Pancreas (tissue), 10 donors: ENCODE results near the gene FAM163B. TPM values are rescaled to one million over a fixed set of nuclear protein-coding genes. Genes with fewer than 3 reads are reported as not detected.

ENCODE experiments used
- ATAC-seq, 4 donors: fragments of 200-7000 bp; cut with Tn5 transposase; one replicate each; pipeline versions ENCODE4 v1.8.0 to v1.9.1; 2020; ENCODE audit warnings: mild to moderate bottlenecking in 4 of 4, moderate library complexity in 4 of 4
- DNase-seq, 6 donors: peaks; one replicate each; pipeline ENCODE4 v3.0.0-alpha.2; 2020
- FAIRE-seq: peaks from 2 replicates; lab custom pipeline; 2012; peaks lifted over from hg19 to GRCh38; lab: Jason Lieb, UNC
- H3K27ac ChIP-seq, 4 donors: fragments of 200-600 bp; sonication (generic); 1 replicate in 3 of 4; 2 replicates in 1 of 4; pipeline versions ENCODE4 v1.5.0 to v1.8.0; 2020
- H3K27me3 ChIP-seq, 4 donors: fragments of 200-600 bp; one replicate each; pipeline ENCODE4 v1.8.0; 2021
- H3K36me3 ChIP-seq, 3 donors: fragments of 200-600 bp; sonication (generic) in 1 of 3; one replicate each; pipeline versions ENCODE4 v1.5.0 to v1.8.0; 2020 to 2021
- H3K4me1 ChIP-seq, 3 donors: fragments of 200-600 bp; one replicate each; pipeline ENCODE4 v1.8.0; 2021
- H3K4me3 ChIP-seq, 4 donors: fragments of 200-600 bp; sonication (generic) in 2 of 4; one replicate each; pipeline versions ENCODE4 v1.5.0 to v1.8.0; 2020 to 2021
- H3K9me3 ChIP-seq, 4 donors: fragments of 200-600 bp; one replicate each; pipeline ENCODE4 v1.8.0; 2021
- WGBS, 2 donors: extraction: QIAGEN DNeasy Blood & Tissue Kit; methylation state at CpG; one replicate each; pipeline ENCODE4 v1.1.7; 2013; 5-methylcytosine and 5-hydroxymethylcytosine counted together
- intact Hi-C, 3 donors: fragments of 100-400 bp; cut with DNase I; formaldehyde crosslinking; loops; one replicate each; pipeline versions ENCODE4 v1.11.1 to v1.14.2; 2022
- polyA plus RNA-seq, 2 donors: library from polyadenylated mRNA; stranded (reverse); fragments of 200-250 nt; gene quantifications; one replicate each; pipeline ENCODE4 v1.2.3, GENCODE V29; 2013
- total RNA-seq, 6 donors: library from RNA; stranded (reverse); fragmentation: NEBNext Ultra II Directional in 4 of 6; extraction: Animal tissue kit (Norgen Biotek cat#: 25700) in 4 of 6; gene quantifications; one replicate each; pipeline versions ENCODE4 v1.2.1 to v1.2.4, GENCODE V29; 2021 to 2023
- TF ChIP-seq, protein P1 (sequence below), 4 donors: fragments of 200-600 bp; sonication (generic) in 3 of 4; IDR thresholded peaks; one replicate each; pipeline versions ENCODE4 v1.5.0 to v1.8.0; 2021; ENCODE audit warnings: antibody characterized with exemption in 4 of 4
- donor health status: healthy with polysubstance abuse.
- donor health status: DM: no; HTN: no; CAD: no; lungs with moderate emphysema.
- donor health status: DM: no; HTN: no; CAD: no.
- donor health status: control.
- donor health status: control.
- donor health status: Bipolar disorder and iron deficiency.
- donor health status: DM: yes; HTN: yes; CAD: no.
- donor health status: DM: no; HTN: no; CAD: no.
- donor health status: DM: no; HTN: no; CAD: no.
- donor health status: DM: yes; HTN: yes; CAD: no.

FAM163B gene
- total and polyA plus RNA-seq, 8 donors = not detected

DNA sequence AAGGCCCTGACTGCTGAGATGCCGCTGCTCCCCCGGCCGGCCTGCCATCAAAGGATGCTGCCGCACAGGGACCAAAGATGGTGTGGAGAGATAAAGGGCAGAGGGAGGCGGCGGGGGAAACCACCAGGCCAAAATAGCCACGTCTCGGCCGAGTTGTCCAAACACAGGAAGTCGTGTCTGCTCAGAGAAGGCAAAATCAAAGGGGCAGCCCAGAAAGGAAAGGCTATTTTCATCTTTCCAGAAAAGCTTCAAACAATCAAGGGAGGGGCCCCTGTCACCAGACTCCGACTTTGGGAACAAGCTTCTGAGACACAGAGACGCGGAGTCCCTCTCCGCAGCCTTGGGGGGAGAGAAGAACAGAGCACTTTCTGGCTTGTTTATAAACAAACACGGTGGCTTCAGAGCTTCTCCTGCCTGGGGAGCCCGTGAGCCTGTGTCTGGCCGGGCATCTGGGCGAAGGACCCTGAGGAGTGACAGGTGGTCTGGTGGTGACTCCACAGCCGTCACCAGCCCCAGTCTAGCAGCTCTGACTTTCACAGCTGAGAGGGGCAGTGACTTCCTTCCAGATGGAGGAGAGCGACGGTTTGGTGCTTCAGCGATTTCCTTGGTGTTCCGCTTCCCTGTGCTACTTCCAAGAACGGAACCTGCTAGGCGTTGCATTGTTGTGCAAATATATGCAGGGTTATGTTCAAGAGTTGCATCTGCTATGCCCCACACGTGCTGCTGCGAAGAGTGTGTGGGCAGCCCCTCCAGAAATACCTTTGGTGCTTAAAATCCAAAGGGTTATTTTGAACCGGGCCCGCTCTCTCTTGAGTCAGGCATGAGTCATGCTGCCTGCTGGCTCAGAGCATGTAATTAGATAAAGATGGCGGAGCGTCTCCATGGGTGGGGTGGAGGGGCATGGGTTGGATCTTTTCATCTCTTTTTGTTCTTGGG, 50.7 kb downstream of the FAM163B start:
- no peaks in the 10 kb centered on the region for H3K4me1 ChIP-seq
- TF ChIP-seq, protein P1, sequence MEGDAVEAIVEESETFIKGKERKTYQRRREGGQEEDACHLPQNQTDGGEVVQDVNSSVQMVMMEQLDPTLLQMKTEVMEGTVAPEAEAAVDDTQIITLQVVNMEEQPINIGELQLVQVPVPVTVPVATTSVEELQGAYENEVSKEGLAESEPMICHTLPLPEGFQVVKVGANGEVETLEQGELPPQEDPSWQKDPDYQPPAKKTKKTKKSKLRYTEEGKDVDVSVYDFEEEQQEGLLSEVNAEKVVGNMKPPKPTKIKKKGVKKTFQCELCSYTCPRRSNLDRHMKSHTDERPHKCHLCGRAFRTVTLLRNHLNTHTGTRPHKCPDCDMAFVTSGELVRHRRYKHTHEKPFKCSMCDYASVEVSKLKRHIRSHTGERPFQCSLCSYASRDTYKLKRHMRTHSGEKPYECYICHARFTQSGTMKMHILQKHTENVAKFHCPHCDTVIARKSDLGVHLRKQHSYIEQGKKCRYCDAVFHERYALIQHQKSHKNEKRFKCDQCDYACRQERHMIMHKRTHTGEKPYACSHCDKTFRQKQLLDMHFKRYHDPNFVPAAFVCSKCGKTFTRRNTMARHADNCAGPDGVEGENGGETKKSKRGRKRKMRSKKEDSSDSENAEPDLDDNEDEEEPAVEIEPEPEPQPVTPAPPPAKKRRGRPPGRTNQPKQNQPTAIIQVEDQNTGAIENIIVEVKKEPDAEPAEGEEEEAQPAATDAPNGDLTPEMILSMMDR (IDR thresholded peaks at IDR 0.05) = no peak
- ATAC-seq = peak in 3 of 4 donors; percentile 15 to 50 (median 26)

GRCh38 chr9:133557581-133557980, 51.6 kb downstream of the FAM163B start:
- Histone ChIP-seq H3K9me3 (no peaks in the 10 kb centered on the region), H3K4me3 (no peak overlapping the region), H3K36me3 (no peaks in the 10 kb centered on the region), H3K27me3 (no peaks in the 10 kb centered on the region), H3K4me1 (no peaks in the 10 kb centered on the region), H3K27ac (no peak overlapping the region)
- no peak for FAIRE-seq
- 97% methylated on average over 9 of the region's 9 CpGs for WGBS, 2 donors
- no peak for DNase-seq
- intact Hi-C loops = no loop called here
- TF ChIP-seq, protein P1 (IDR thresholded peaks at IDR 0.05) = no peak
- no peak for ATAC-seq

More for the DNA sequence above, 50.7 kb downstream of the FAM163B start:
- H3K27ac ChIP-seq = peak overlapping the region in 2 of 4 donors; percentile 9 to 27
- WGBS, 2 donors = 74 to 76% methylated on average over 31 of the region's 31 CpGs
- no peaks in the 10 kb centered on the region for H3K27me3 ChIP-seq
- FAIRE-seq (no peak), DNase-seq (no peak)
- intact Hi-C loops = no loop called here
- no peaks in the 10 kb centered on the region for H3K9me3 ChIP-seq
- H3K4me3 ChIP-seq = no peak overlapping the region
- no peaks in the 10 kb centered on the region for H3K36me3 ChIP-seq

- Histone ChIP-seq H3K36me3 (no peaks in the 10 kb centered on the region), H3K27ac (no peak overlapping the region), H3K9me3 (no peaks in the 10 kb centered on the region), H3K27me3 (no peaks in the 10 kb centered on the region), H3K4me1 (no peaks in the 10 kb centered on the region), H3K4me3 (no peak overlapping the region)
- 82 to 85% methylated on average over 5 of the region's 5 CpGs for WGBS, 2 donors
- intact Hi-C loops = no loop called here
- TF ChIP-seq, protein P1 (IDR thresholded peaks at IDR 0.05) = no peak
- ATAC-seq = no peak
- no peak for DNase-seq
- FAIRE-seq = no peak
Observed at GRCh38 chr9:133556354-133556753, 52.8 kb downstream of the FAM163B start.

DNA sequence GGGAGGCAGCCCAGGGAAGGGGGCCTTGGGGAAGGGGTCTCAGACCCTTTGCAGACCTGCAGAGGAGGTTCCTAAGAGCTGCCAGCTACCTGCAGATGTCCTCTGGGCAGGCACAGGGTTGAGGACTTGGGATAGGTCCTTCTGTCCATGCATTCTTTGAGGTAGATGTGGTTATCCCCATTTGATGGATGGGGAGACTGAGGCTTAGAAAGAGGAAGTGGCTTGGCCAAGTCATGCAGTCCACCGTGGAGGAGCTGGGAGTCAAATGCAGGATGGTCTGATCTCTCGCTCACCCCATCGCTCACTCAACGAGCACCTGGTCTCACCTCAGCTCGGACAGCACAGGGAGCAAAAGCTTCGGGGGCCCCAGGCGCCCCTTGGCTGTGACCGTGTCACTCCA, 54.5 kb downstream of the FAM163B start:
- TF ChIP-seq, protein P1 (IDR thresholded peaks at IDR 0.05) = no peak
- Histone ChIP-seq H3K27ac (no peak overlapping the region), H3K4me3 (no peak overlapping the region), H3K4me1 (no peaks in the 10 kb centered on the region), H3K9me3 (no peaks in the 10 kb centered on the region), H3K27me3 (no peaks in the 10 kb centered on the region), H3K36me3 (no peaks in the 10 kb centered on the region)
- 77 to 92% methylated on average over 8 of the region's 8 CpGs for WGBS, 2 donors
- DNase-seq (no peak), ATAC-seq (no peak), FAIRE-seq (no peak)
- intact Hi-C loops = no loop called here
